ENCODE data around the gene ZBTB44.

- no peak for TF ChIP-seq POLR2A (IDR thresholded peaks at IDR 0.05)
- TF ChIP-seq, protein P1, sequence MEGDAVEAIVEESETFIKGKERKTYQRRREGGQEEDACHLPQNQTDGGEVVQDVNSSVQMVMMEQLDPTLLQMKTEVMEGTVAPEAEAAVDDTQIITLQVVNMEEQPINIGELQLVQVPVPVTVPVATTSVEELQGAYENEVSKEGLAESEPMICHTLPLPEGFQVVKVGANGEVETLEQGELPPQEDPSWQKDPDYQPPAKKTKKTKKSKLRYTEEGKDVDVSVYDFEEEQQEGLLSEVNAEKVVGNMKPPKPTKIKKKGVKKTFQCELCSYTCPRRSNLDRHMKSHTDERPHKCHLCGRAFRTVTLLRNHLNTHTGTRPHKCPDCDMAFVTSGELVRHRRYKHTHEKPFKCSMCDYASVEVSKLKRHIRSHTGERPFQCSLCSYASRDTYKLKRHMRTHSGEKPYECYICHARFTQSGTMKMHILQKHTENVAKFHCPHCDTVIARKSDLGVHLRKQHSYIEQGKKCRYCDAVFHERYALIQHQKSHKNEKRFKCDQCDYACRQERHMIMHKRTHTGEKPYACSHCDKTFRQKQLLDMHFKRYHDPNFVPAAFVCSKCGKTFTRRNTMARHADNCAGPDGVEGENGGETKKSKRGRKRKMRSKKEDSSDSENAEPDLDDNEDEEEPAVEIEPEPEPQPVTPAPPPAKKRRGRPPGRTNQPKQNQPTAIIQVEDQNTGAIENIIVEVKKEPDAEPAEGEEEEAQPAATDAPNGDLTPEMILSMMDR (IDR thresholded peaks at IDR 0.05), result no peak
Observed at GRCh38 chr11:130189492-130190210, 125.1 kb downstream of the ZBTB44 start.

Data from testis (tissue), 2 donors.